Fibroblast of lung (primary cell): Measurements from ENCODE around the gene ADCY5. TPM values are rescaled to one million over a fixed set of nuclear protein-coding genes. Genes with fewer than 3 reads are reported as not detected.

ENCODE experiments used
- DNase-seq, 2 donors: peaks; one replicate each; pipeline versions ENCODE4 v3.0.0 to v3.0.0-alpha.2; 2010; ENCODE audit warnings: low read depth in 2 of 2
- H2AFZ ChIP-seq: 2 replicates; pipeline ENCODE4 v1.5.1; 2012; ENCODE audit warnings: low read length, control low read depth, inconsistent platforms
- H3K27ac ChIP-seq: 2 replicates; pipeline ENCODE4 v1.5.1; 2011; ENCODE audit warnings: low read length, control low read depth; ENCODE audit not compliant: insufficient read depth
- H3K27me3 ChIP-seq: 2 replicates; pipeline ENCODE4 v1.5.1; 2011; ENCODE audit warnings: mild to moderate bottlenecking, low read length; ENCODE audit not compliant: control insufficient read depth, insufficient read depth
- H3K36me3 ChIP-seq: 2 replicates; pipeline ENCODE4 v1.5.1; 2011; ENCODE audit warnings: low read length; ENCODE audit not compliant: control insufficient read depth, insufficient read depth
- H3K4me1 ChIP-seq: 2 replicates; pipeline ENCODE4 v1.5.1; 2011; ENCODE audit warnings: low read length; ENCODE audit not compliant: control insufficient read depth, insufficient read depth; ENCODE audit errors: extremely low read depth
- H3K4me2 ChIP-seq: 2 replicates; pipeline ENCODE4 v1.5.1; 2011; ENCODE audit warnings: low read length, control low read depth; ENCODE audit not compliant: insufficient read depth; ENCODE audit errors: extremely low read depth
- H3K4me3 ChIP-seq, 4 experiments: fragments of 200-600 bp in 1 of 4; sonication (generic) in 1 of 4; replicated peaks in 1 of 4; 2 replicates each; pipeline ENCODE4 v1.5.1; 2011 to 2016; ENCODE audit warnings: low read length in 4 of 4, low read depth in 3 of 4, mild to moderate bottlenecking in 3 of 4, control low read depth in 2 of 4, inconsistent platforms in 1 of 4, mixed read lengths in 1 of 4; ENCODE audit not compliant: insufficient read depth in 1 of 4; ENCODE audit errors: control extremely low read depth in 1 of 4
- H3K79me2 ChIP-seq: 2 replicates; pipeline ENCODE4 v1.5.1; 2012; ENCODE audit warnings: mild to moderate bottlenecking, low read length, inconsistent platforms; ENCODE audit not compliant: control insufficient read depth, insufficient read depth
- H3K9ac ChIP-seq: 2 replicates; pipeline ENCODE4 v1.5.1; 2011; ENCODE audit warnings: mild to moderate bottlenecking, low read length, control low read depth; ENCODE audit not compliant: insufficient read depth
- H3K9me3 ChIP-seq: 2 replicates; pipeline ENCODE4 v1.5.1; 2012; ENCODE audit warnings: low read depth, low read length; ENCODE audit not compliant: control insufficient read depth, insufficient read depth
- H4K20me1 ChIP-seq: 2 replicates; pipeline ENCODE4 v1.5.1; 2011; ENCODE audit warnings: low read length; ENCODE audit not compliant: control insufficient read depth, insufficient read depth; ENCODE audit errors: extremely low read depth
- EZH2 ChIP-seq: IDR thresholded peaks from 2 replicates; pipeline ENCODE4 v1.5.1; 2012; ENCODE audit warnings: low read length, control low read depth, mild to moderate bottlenecking; ENCODE audit errors: missing control alignments
- polyA plus RNA-seq, 2 donors: library from polyadenylated mRNA; depleted of rRNA in 1 of 2; stranded (reverse) in 1 of 2; unstranded in 1 of 2; fragments of >200 nt; gene quantifications; 2 replicates each; pipeline ENCODE4 v1.2.1, GENCODE V29; 2011 to 2012; ENCODE audit warnings: missing spikeins in 1 of 2
- total RNA-seq: library from RNA; depleted of rRNA; stranded (reverse); fragments of >200 nt; gene quantifications from 2 replicates; pipeline ENCODE4 v1.2.1, GENCODE V29; 2014
- TF ChIP-seq, protein P1 (sequence below), 2 donors: IDR thresholded peaks in 1 of 2; conservative IDR thresholded peaks in 1 of 2; 1 replicate in 1 of 2; 2 replicates in 1 of 2; pipeline ENCODE4 v1.5.1; 2011 to 2012; ENCODE audit warnings: low read length in 2 of 2, control low read depth in 1 of 2, inconsistent platforms in 1 of 2, low read depth in 1 of 2, mild to moderate bottlenecking in 1 of 2

ADCY5 gene
- total and polyA plus RNA-seq, 2 donors (not counting 1 experiment from before 2014, with no cell fraction given), result 0.11 to 0.50 TPM

DNA sequence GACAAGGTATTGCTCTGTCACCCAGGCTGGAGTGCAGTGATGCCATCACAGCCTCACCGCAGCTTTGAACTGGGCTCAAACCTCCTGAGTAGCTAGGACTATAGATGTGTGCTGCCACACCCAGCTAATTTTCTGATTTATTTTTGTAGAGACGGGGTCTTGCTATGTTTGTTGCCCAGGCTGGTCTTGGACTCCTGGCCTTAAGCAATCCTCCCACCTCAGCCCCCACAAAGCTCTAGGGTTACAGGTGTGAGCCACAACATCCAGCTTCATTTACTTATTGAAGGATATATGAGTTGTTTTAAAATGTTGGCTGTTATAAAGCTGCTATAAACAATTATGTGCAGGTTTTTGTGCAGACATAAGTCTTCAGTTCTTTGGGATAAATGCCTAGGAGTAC is 184.9 kb downstream of the ADCY5 start:
- no peak overlapping the region for H3K27ac ChIP-seq
- H3K9me3 ChIP-seq, result no peaks in the 10 kb centered on the region
- no peaks in the 10 kb centered on the region for H3K36me3 ChIP-seq
- H3K4me2 ChIP-seq, result no peak overlapping the region
- no peak overlapping the region for H3K9ac ChIP-seq
- no peaks in the 10 kb centered on the region for H4K20me1 ChIP-seq
- no peak for DNase-seq
- no peak overlapping the region for H2AFZ ChIP-seq
- TF ChIP-seq EZH2, result no peak
- TF ChIP-seq, protein P1, sequence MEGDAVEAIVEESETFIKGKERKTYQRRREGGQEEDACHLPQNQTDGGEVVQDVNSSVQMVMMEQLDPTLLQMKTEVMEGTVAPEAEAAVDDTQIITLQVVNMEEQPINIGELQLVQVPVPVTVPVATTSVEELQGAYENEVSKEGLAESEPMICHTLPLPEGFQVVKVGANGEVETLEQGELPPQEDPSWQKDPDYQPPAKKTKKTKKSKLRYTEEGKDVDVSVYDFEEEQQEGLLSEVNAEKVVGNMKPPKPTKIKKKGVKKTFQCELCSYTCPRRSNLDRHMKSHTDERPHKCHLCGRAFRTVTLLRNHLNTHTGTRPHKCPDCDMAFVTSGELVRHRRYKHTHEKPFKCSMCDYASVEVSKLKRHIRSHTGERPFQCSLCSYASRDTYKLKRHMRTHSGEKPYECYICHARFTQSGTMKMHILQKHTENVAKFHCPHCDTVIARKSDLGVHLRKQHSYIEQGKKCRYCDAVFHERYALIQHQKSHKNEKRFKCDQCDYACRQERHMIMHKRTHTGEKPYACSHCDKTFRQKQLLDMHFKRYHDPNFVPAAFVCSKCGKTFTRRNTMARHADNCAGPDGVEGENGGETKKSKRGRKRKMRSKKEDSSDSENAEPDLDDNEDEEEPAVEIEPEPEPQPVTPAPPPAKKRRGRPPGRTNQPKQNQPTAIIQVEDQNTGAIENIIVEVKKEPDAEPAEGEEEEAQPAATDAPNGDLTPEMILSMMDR (conservative IDR thresholded peaks at IDR 0.05 in 1 of 2, IDR thresholded peaks at IDR 0.05 in 1 of 2; ENCODE audit: low read depth in 1 of 2, low read length in 2 of 2), result no peak
- H3K4me3 ChIP-seq, result no peak overlapping the region
- H3K4me1 ChIP-seq, result no peaks in the 10 kb centered on the region
- no peaks in the 10 kb centered on the region for H3K79me2 ChIP-seq
- H3K27me3 ChIP-seq, result no peaks in the 10 kb centered on the region

DNA sequence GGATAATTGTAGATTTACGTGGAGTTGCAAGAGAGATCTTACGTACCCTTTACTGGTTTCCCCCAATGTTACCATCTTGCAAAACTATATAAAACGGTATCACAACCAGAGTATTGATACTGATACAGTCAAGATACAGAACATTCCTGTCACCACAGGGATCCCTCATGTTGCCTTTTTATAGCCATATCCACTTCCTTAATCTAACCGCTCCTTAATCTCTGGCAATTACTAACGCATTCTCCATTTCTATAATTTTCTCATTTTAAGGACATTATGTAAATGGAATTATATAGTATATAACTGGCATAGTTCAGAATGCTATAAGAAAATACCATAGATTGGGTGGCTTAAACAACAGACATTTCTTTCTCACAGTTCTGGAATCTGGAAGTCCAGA is 186.0 kb downstream of the ADCY5 start:
- Histone ChIP-seq H3K79me2 (no peaks in the 10 kb centered on the region), H3K9me3 (no peaks in the 10 kb centered on the region), H3K27ac (no peak overlapping the region), H3K36me3 (no peaks in the 10 kb centered on the region), H2AFZ (no peak overlapping the region), H3K27me3 (no peaks in the 10 kb centered on the region), H3K4me2 (no peak overlapping the region), H4K20me1 (no peaks in the 10 kb centered on the region), H3K4me1 (no peaks in the 10 kb centered on the region), H3K4me3 (no peak overlapping the region), H3K9ac (no peak overlapping the region)
- DNase-seq, result no peak
- TF ChIP-seq, protein P1 (conservative IDR thresholded peaks at IDR 0.05 in 1 of 2, IDR thresholded peaks at IDR 0.05 in 1 of 2; ENCODE audit: low read depth in 1 of 2, low read length in 2 of 2), result no peak
- no peak for TF ChIP-seq EZH2

DNA sequence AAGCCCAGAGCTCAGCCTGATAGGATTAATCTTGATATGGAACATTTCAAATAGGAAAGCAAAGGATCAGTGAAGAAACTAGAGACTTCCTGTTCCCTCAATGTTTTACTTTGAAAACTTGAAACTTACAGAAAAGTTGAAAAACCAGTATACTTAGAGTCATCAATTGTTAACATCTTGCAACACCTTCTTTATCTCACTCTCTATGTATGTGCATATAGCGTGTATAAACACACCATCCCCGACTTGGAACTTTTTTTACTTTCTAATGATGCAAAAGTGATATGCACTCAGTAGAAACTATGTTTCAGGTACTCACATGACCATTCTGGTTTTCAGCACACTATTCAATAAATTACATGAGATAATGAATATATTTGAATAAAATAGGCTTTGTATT is 186.7 kb downstream of the ADCY5 start:
- Histone ChIP-seq H2AFZ (no peak overlapping the region), H3K9me3 (no peaks in the 10 kb centered on the region), H3K4me2 (no peak overlapping the region), H3K27me3 (no peaks in the 10 kb centered on the region), H3K27ac (no peak overlapping the region), H3K4me1 (no peaks in the 10 kb centered on the region), H3K9ac (no peak overlapping the region), H3K4me3 (no peak overlapping the region), H3K36me3 (no peaks in the 10 kb centered on the region), H4K20me1 (no peaks in the 10 kb centered on the region), H3K79me2 (no peaks in the 10 kb centered on the region)
- DNase-seq, result no peak
- TF ChIP-seq, protein P1 (conservative IDR thresholded peaks at IDR 0.05 in 1 of 2, IDR thresholded peaks at IDR 0.05 in 1 of 2; ENCODE audit: low read depth in 1 of 2, low read length in 2 of 2), result no peak
- no peak for TF ChIP-seq EZH2
